ENCODE measurements around the gene BRAT1. TPM values are rescaled to one million over a fixed set of nuclear protein-coding genes. Genes with fewer than 3 reads are reported as not detected.
A peak's percentile ranks its signal among the peaks of the same experiment; 100 is the strongest.

The BRAT1 gene
- total and polyA plus RNA-seq, 4 experiments from 2014 or later, result 24.2 to 42.4 (median 39.2) TPM

DNA sequence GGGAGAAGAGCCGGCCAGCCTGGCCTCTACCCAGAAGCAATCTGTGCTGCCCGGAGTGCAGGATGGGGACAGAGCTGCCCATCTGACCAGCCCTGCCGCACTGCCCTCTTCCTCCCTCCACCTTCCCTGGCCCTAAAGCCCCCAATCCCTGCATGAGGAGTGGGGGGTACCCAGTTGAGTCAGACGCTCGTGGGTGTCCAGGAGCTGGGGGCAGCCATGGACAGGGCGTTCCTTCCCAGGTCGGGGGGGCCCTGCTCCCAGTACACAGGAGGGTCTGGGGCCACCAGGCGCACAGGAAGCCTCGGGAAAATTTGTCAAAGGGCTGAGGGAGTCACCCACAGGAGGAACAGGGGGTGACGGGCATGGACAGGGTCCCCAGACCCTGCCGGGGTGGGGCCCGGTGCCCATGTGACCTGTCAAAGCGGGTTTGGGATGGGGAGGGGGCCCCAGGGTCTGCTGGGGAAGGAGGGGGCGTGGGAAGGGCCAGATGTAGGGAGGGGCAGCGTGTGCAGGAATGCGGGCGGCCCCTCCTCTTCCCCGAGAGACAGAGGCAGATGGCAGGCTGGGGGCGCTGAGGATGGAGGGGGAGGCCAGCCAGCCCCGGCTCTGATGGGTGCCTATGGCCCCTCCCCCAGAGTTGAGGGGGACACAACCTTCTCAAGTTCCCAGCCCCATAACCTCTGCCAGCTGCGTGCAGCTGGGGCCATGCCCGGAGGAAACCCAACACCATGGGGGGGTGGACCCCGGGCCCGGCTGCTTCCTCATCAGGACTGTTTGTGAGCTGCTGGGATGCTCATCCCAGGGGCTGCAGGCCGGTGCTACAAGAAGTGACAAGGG, 57.6 kb downstream of the BRAT1 start:
- POLR2A ChIA-PET (ENCODE audit: partially characterized antibody), result interaction anchor here (1.3 to 5.2 kb wide), 2 partner anchors 11 to 13 kb away, joined by 7 to 27 read pairs; no protein-coding TSS in a partner anchor

DNA sequence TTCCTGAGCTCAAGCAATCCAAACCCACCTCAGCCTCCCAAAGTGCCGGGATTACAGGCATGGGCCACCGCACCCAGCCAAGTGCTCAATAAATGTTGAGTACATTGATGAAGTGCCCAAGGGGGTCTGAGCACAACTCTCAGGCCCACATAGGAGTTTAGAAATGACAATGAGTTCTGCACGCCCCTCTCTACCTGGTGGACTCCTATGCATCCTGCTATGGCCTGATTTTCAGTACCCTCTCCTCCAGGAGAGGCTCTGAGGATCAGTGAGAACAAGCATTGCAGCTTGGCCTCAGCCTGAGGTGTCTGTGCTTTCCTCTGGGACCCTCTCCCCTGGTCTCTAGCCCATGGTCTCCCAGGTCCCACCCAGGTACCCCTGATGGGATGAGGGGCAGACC, 58.3 kb downstream of the BRAT1 start:
- Mint-ChIP-seq H3K27ac (no peak overlapping the region), H3K9me3 (no peaks in the 10 kb centered on the region), H3K36me3 (no peaks in the 10 kb centered on the region), H3K4me1 (peaks cover 0 to 1% (median under 1%) of the 10 kb centered on the region in 4 donors), H3K27me3 (peaks cover 0 to 3% of the 10 kb centered on the region in 2 donors), H3K4me3 (no peak overlapping the region)
- intact Hi-C loops (cut with micrococcal nuclease), result no loop called here
- Histone ChIP-seq H3K36me3 (ENCODE audit: insufficient read depth, low read length) (no peaks in the 10 kb centered on the region), H3K4me3 (ENCODE audit: low read length in 2 of 2) (no peak overlapping the region), H3K9me3 (ENCODE audit: control insufficient read depth in 1 of 2, low read length in 2 of 2) (no peaks in the 10 kb centered on the region), H3K4me1 (ENCODE audit: insufficient read depth, low read length) (no peaks in the 10 kb centered on the region), H3K27ac (ENCODE audit: low read depth, low read length) (no peak overlapping the region), H3K27me3 (ENCODE audit: insufficient read depth, low read length) (no peaks in the 10 kb centered on the region)
- ChIA-PET POLR2A (ENCODE audit: partially characterized antibody) (no interaction called here), CTCF (ENCODE audit: partially characterized antibody) (interaction anchor here (0.6 kb wide), 1 partner anchor 10 kb away, joined by 4 read pairs; no protein-coding TSS in a partner anchor)
- peak in 1 of 5 donors; percentile 18 for DNase-seq

More for the DNA sequence above, 57.6 kb downstream of the BRAT1 start:
- H3K4me1 ChIP-seq (ENCODE audit: insufficient read depth, low read length), result no peaks in the 10 kb centered on the region
- peaks cover 0 to 1% (median 0%) of the 10 kb centered on the region in 4 donors for H3K4me1 Mint-ChIP-seq
- peak in 1 of 5 donors; percentile 16 for DNase-seq
- H3K27me3 ChIP-seq (ENCODE audit: insufficient read depth, low read length), result no peaks in the 10 kb centered on the region
- H3K36me3 ChIP-seq (ENCODE audit: insufficient read depth, low read length), result no peaks in the 10 kb centered on the region
- no peak overlapping the region for H3K4me3 ChIP-seq (ENCODE audit: low read length in 2 of 2)
- no peak overlapping the region for H3K27ac Mint-ChIP-seq
- no peak overlapping the region for H3K27ac ChIP-seq (ENCODE audit: low read depth, low read length)
- intact Hi-C loops (cut with micrococcal nuclease), result no loop called here
- H3K36me3 Mint-ChIP-seq, result no peaks in the 10 kb centered on the region
- CTCF ChIA-PET (ENCODE audit: partially characterized antibody), result no interaction called here
- peaks cover 0 to 3% of the 10 kb centered on the region in 2 donors for H3K27me3 Mint-ChIP-seq
- H3K9me3 ChIP-seq (ENCODE audit: control insufficient read depth in 1 of 2, low read length in 2 of 2), result no peaks in the 10 kb centered on the region
- H3K4me3 Mint-ChIP-seq, result no peak overlapping the region
- no peaks in the 10 kb centered on the region for H3K9me3 Mint-ChIP-seq

DNA sequence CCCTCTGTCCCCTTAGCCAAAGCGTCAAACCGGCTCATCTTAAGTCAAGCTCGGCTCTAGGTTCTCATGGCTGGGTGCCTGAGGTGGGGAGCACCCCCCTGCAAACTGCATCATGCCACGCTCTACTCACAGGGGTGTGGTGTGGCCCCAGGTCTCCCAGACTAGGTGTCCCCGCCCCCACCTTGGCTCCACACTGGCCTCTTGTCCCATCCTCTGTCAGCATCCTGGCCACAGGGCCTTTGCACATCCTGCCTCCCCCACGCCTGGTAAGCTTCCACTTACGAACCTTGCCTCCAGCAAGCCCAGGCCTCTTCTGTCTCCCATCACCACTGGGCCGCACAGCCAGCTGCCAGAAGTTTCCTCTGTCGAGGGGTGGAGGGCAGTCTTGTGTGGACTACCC, 58.9 kb downstream of the BRAT1 start:
- no peaks in the 10 kb centered on the region for H3K9me3 ChIP-seq (ENCODE audit: control insufficient read depth in 1 of 2, low read length in 2 of 2)
- Mint-ChIP-seq H3K27me3 (peaks cover 0 to 3% of the 10 kb centered on the region in 2 donors), H3K4me1 (peaks cover 0 to 4% (median under 1%) of the 10 kb centered on the region in 4 donors), H3K27ac (no peak overlapping the region), H3K4me3 (no peak overlapping the region), H3K9me3 (peaks cover 0 to 1% (median 0%) of the 10 kb centered on the region in 8 donors), H3K36me3 (no peaks in the 10 kb centered on the region)
- CTCF ChIA-PET (ENCODE audit: partially characterized antibody), result interaction anchor here (0.6 kb wide), 1 partner anchor 9 kb away, joined by 4 read pairs; no protein-coding TSS in a partner anchor
- no peaks in the 10 kb centered on the region for H3K27me3 ChIP-seq (ENCODE audit: insufficient read depth, low read length)
- H3K4me3 ChIP-seq (ENCODE audit: low read length in 2 of 2), result no peak overlapping the region
- intact Hi-C loops (cut with micrococcal nuclease), result no loop called here
- DNase-seq, result peak in 1 of 5 donors; percentile 24
- H3K4me1 ChIP-seq (ENCODE audit: insufficient read depth, low read length), result no peaks in the 10 kb centered on the region
- POLR2A ChIA-PET (ENCODE audit: partially characterized antibody), result no interaction called here
- no peaks in the 10 kb centered on the region for H3K36me3 ChIP-seq (ENCODE audit: insufficient read depth, low read length)
- H3K27ac ChIP-seq (ENCODE audit: low read depth, low read length), result no peak overlapping the region

DNA sequence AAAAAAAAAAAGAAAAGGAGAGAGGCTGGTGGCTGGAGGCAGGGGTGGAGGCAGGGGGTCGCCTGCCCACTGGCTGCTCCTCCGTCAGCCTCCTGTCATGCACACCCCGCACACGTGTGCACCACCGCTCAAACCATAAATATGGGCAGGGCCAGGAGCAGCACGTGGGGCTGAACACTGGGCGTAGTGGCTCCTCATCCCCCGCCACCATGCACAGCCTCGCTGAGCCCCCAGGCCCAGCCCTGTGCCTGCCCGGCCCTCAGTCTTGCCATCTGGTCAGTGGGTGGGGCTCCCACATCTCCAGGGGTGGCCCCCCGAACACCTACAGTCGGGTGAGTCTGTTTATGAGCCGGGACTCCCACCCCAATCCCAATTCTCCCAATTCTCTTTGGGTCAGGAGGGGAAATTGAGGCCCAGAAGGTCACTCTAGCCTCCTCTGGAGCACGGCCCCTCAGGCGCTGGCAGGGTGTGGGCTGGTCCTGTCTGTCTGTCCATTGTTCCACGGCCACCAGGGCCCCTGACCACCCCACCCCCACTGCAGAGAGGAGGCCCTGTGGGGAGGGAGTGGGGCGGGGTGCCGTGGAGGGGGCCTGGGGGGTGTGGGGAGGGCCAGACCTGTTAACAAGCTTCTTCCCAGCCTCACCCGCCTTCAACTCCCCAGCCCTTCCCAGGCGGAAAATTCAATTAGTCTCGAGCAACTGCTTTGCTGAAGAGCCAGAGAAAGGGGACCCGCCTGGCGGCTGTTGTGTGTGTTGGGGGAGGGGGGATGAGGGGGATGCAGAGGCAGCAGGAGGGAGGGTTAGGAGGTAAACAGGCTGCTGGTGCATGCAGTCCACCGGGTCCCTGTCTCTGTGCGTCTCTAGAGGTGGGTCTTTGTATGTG, 59.7 kb downstream of the BRAT1 start:
- POLR2A ChIA-PET (ENCODE audit: partially characterized antibody), result no interaction called here
- intact Hi-C loops (cut with micrococcal nuclease), result no loop called here
- H3K36me3 Mint-ChIP-seq, result no peaks in the 10 kb centered on the region
- H3K27me3 Mint-ChIP-seq, result peaks cover 0 to 3% of the 10 kb centered on the region in 2 donors
- no peak overlapping the region for H3K27ac Mint-ChIP-seq
- no peak overlapping the region for H3K4me3 Mint-ChIP-seq
- Histone ChIP-seq H3K27me3 (ENCODE audit: insufficient read depth, low read length) (no peaks in the 10 kb centered on the region), H3K9me3 (ENCODE audit: control insufficient read depth in 1 of 2, low read length in 2 of 2) (no peaks in the 10 kb centered on the region), H3K4me3 (ENCODE audit: low read length in 2 of 2) (no peak overlapping the region), H3K27ac (ENCODE audit: low read depth, low read length) (no peak overlapping the region), H3K4me1 (ENCODE audit: insufficient read depth, low read length) (no peaks in the 10 kb centered on the region), H3K36me3 (ENCODE audit: insufficient read depth, low read length) (no peaks in the 10 kb centered on the region)
- H3K4me1 Mint-ChIP-seq, result peaks cover 0 to 5% (median under 1%) of the 10 kb centered on the region in 4 donors
- H3K9me3 Mint-ChIP-seq, result peaks cover 0 to 2% (median 0%) of the 10 kb centered on the region in 8 donors
- CTCF ChIA-PET (ENCODE audit: partially characterized antibody), result no interaction called here
- DNase-seq, result peak in 1 of 5 donors; percentile 13

DNA sequence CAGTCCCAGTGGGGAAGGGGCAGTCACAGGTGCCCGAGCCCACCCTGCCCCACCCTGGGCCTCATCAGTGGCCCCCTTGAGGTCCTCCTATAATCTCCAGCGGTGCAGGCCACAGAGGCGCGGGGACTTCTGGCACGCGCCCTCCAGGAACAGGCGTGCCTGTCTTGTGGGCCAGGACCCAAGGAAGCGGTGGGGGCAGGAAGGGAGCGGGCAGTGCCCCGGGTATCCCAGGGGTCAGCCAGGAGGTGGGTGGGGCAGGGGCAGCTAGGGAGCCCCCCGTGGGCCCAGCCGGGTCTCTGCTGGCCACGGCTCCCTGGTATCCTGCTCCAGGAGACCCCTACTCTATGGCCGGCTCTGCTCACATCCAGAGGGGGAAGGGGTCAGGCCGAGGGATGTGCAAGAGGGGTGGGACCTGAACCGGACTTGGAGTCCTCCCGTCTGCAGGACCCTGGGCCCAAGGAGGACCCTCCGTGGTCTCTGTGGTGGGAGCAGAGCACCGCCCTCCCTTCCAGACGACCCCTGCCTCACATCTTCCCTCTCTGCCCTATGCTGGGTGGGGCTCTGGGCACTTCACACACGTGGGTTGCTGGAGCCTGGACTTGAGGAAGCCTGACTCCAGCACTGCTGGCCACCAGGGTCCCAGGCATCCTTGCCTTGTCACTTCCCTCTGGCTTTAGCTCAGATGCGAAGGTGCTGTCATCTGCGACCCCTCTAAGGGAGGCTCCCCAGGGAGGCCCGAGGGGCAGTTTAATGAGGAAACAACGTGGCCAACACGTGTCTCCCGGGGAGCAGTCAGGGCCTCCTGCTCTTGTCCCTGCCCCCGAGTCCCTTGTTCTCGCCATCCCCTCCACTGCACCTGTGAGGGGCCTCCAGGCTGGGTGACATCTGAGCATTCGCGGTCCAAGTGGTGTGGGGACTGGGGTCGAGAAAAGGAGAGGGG, 60.9 kb downstream of the BRAT1 start:
- Histone ChIP-seq H3K27me3 (ENCODE audit: insufficient read depth, low read length) (no peaks in the 10 kb centered on the region), H3K9me3 (ENCODE audit: control insufficient read depth in 1 of 2, low read length in 2 of 2) (no peaks in the 10 kb centered on the region), H3K36me3 (ENCODE audit: insufficient read depth, low read length) (no peaks in the 10 kb centered on the region), H3K4me3 (ENCODE audit: low read length in 2 of 2) (no peak overlapping the region), H3K4me1 (ENCODE audit: insufficient read depth, low read length) (no peaks in the 10 kb centered on the region), H3K27ac (ENCODE audit: low read depth, low read length) (no peak overlapping the region)
- Mint-ChIP-seq H3K27ac (no peak overlapping the region), H3K9me3 (peaks cover 0 to 2% (median 0%) of the 10 kb centered on the region in 8 donors), H3K36me3 (no peaks in the 10 kb centered on the region), H3K27me3 (peaks cover 0 to 3% of the 10 kb centered on the region in 2 donors), H3K4me1 (peaks cover 0 to 5% (median under 1%) of the 10 kb centered on the region in 4 donors), H3K4me3 (no peak overlapping the region)
- ChIA-PET POLR2A (ENCODE audit: partially characterized antibody) (no interaction called here), CTCF (ENCODE audit: partially characterized antibody) (no interaction called here)
- intact Hi-C loops (cut with micrococcal nuclease), result no loop called here
- DNase-seq, result no peak

DNA sequence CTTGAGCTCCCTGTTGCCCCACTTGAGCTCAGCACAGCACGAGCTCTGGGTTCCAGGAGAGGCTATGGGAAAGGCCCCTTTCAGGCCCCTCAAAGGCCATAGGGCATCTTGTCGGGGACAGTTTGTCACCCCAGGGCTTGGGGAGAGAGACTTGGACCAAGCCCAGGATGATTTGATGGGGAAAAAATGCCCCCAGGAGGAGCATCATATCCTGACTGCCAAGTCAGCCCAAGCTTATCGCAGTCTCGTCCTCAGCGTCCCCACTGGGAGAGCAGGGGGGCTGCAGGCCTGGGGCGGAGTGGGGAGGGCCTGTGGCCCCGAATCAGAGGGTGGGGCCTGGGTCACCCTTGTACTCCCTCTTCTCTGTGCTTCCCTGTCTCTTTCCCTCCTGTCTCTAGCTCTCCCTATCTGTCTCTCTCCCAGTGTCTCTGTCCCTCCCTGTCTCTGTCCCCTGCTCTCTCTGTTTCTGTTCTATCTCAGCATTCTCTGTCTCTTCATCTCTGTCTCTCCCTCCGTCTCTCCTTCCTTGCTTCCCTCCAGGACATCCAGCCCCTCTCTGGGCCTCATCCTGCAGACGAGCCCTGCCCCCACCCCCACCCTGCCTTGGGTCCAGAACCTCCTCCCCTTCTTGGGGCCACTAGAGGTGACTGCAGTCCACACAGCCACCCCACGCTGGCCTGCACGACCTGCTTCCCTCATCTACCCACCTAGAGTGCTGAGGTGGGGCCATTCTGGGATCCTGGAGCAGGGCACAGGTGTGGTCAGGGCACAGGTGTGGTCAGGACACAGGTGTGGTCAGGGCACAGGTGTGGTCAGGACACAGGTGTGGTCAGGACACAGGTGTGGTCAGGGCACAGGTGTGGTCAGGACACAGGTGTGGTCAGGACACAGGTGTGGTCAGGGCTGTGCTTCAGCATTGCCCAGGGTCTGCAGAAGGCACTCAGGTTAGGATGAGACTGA, 61.8 kb downstream of the BRAT1 start:
- no peak overlapping the region for H3K27ac ChIP-seq (ENCODE audit: low read depth, low read length)
- no peaks in the 10 kb centered on the region for H3K36me3 ChIP-seq (ENCODE audit: insufficient read depth, low read length)
- ChIA-PET POLR2A (ENCODE audit: partially characterized antibody) (no interaction called here), CTCF (ENCODE audit: partially characterized antibody) (no interaction called here)
- H3K4me3 ChIP-seq (ENCODE audit: low read length in 2 of 2), result no peak overlapping the region
- H3K4me1 Mint-ChIP-seq, result peaks cover 0 to 8% (median 4%) of the 10 kb centered on the region in 4 donors
- H3K9me3 ChIP-seq (ENCODE audit: control insufficient read depth in 1 of 2, low read length in 2 of 2), result no peaks in the 10 kb centered on the region
- no peak overlapping the region for H3K4me3 Mint-ChIP-seq
- no peak for DNase-seq
- H3K27ac Mint-ChIP-seq, result peak overlapping the region in 1 of 7 donors; percentile 64
- no peaks in the 10 kb centered on the region for H3K36me3 Mint-ChIP-seq
- intact Hi-C loops (cut with micrococcal nuclease), result no loop called here
- H3K9me3 Mint-ChIP-seq, result peaks cover 0 to 2% (median 0%) of the 10 kb centered on the region in 8 donors
- no peaks in the 10 kb centered on the region for H3K4me1 ChIP-seq (ENCODE audit: insufficient read depth, low read length)
- H3K27me3 ChIP-seq (ENCODE audit: insufficient read depth, low read length), result no peaks in the 10 kb centered on the region
- H3K27me3 Mint-ChIP-seq, result peaks cover 2 to 3% of the 10 kb centered on the region in 2 donors

Measured in CD4-positive, alpha-beta memory T cell (primary cell).